Nephron (organoid): Measurements from ENCODE around the gene ZNF330.

Experiments
- H3K27ac Mint-ChIP-seq, 3 experiments: 2 replicates each; pipeline ENCODE4 v1.8.0; 2020; ENCODE audit warnings: mixed read lengths in 3 of 3, mild to moderate bottlenecking in 2 of 3, moderate library complexity in 1 of 3
- H3K27me3 Mint-ChIP-seq: 2 replicates; pipeline ENCODE4 v1.8.0; 2021; ENCODE audit warnings: low read depth, mild to moderate bottlenecking, moderate library complexity, mixed read lengths
- H3K36me3 Mint-ChIP-seq: 2 replicates; pipeline ENCODE4 v1.8.0; 2020; ENCODE audit warnings: low read depth, mixed read lengths
- H3K4me1 Mint-ChIP-seq: 2 replicates; pipeline ENCODE4 v1.8.0; 2020; ENCODE audit warnings: mixed read lengths
- H3K4me3 Mint-ChIP-seq, 3 experiments: 2 replicates each; pipeline ENCODE4 v1.8.0; 2020; ENCODE audit warnings: mild to moderate bottlenecking in 3 of 3, mixed read lengths in 3 of 3, moderate library complexity in 2 of 3
- H3K9me3 Mint-ChIP-seq: 2 replicates; pipeline ENCODE4 v1.8.0; 2020; ENCODE audit warnings: mixed read lengths
- CTCF ChIP-seq, 3 experiments: fragments of 200-600 bp; sonication (generic); IDR thresholded peaks; one replicate each; pipeline ENCODE4 v1.5.0; 2021; ENCODE audit warnings: antibody characterized with exemption in 3 of 3; ENCODE audit not compliant: unreplicated experiment in 3 of 3

The ZNF330 gene

GRCh38 chr4:141210168-141210567, 10.5 kb upstream of the ZNF330 start:
- no peak overlapping the region for H3K27ac Mint-ChIP-seq
- peaks cover 5% of the 10 kb centered on the region for H3K27me3 Mint-ChIP-seq

GRCh38 chr4:141213550-141213991, 7.1 kb upstream of the ZNF330 start:
- H3K4me1 Mint-ChIP-seq = no peaks in the 10 kb centered on the region
- no peak overlapping the region for H3K4me3 Mint-ChIP-seq
- H3K9me3 Mint-ChIP-seq = no peaks in the 10 kb centered on the region
- TF ChIP-seq CTCF (IDR thresholded peaks at IDR 0.05; ENCODE audit: unreplicated experiment in 3 of 3) = no peak
- H3K27me3 Mint-ChIP-seq = peaks cover 5% of the 10 kb centered on the region
- H3K27ac Mint-ChIP-seq = no peak overlapping the region
- H3K36me3 Mint-ChIP-seq = no peaks in the 10 kb centered on the region

More at GRCh38 chr4:141210168-141210567, 10.5 kb upstream of the ZNF330 start:
- TF ChIP-seq CTCF (IDR thresholded peaks at IDR 0.05; ENCODE audit: unreplicated experiment in 3 of 3) = no peak
- Mint-ChIP-seq H3K4me1 (no peaks in the 10 kb centered on the region), H3K36me3 (no peaks in the 10 kb centered on the region), H3K9me3 (no peaks in the 10 kb centered on the region), H3K4me3 (no peak overlapping the region)

- no peaks in the 10 kb centered on the region for H3K36me3 Mint-ChIP-seq
- no peaks in the 10 kb centered on the region for H3K9me3 Mint-ChIP-seq
- no peak for TF ChIP-seq CTCF (IDR thresholded peaks at IDR 0.05; ENCODE audit: unreplicated experiment in 3 of 3)
- no peak overlapping the region for H3K4me3 Mint-ChIP-seq
- peaks cover 4% of the 10 kb centered on the region for H3K27me3 Mint-ChIP-seq
- no peak overlapping the region for H3K27ac Mint-ChIP-seq
- peaks cover 1% of the 10 kb centered on the region for H3K4me1 Mint-ChIP-seq
These were observed 5.7 kb upstream of the ZNF330 start for GRCh38 chr4:141215030-141215429.

- Mint-ChIP-seq H3K4me3 (no peak overlapping the region), H3K4me1 (peaks cover 5% of the 10 kb centered on the region), H3K9me3 (no peaks in the 10 kb centered on the region), H3K27ac (no peak overlapping the region), H3K36me3 (no peaks in the 10 kb centered on the region), H3K27me3 (peaks cover 7% of the 10 kb centered on the region)
- TF ChIP-seq CTCF (IDR thresholded peaks at IDR 0.05; ENCODE audit: unreplicated experiment in 3 of 3) = no peak
These were observed 4.5 kb upstream of the ZNF330 start for GRCh38 chr4:141216002-141216761.

- peaks cover 27% of the 10 kb centered on the region for H3K4me1 Mint-ChIP-seq
- H3K27me3 Mint-ChIP-seq = peaks cover 7% of the 10 kb centered on the region
These were observed 424 bp upstream of the ZNF330 start for GRCh38 chr4:141220271-141220670.

More at GRCh38 chr4:141220271-141220670, 424 bp upstream of the ZNF330 start:
- H3K36me3 Mint-ChIP-seq = peaks cover 14% of the 10 kb centered on the region
- peak overlapping the region; percentile 45 to 92 (median 86) for H3K27ac Mint-ChIP-seq
- no peaks in the 10 kb centered on the region for H3K9me3 Mint-ChIP-seq
- H3K4me3 Mint-ChIP-seq = peak overlapping the region; percentile 95 to 99 (median 96)
- TF ChIP-seq CTCF (IDR thresholded peaks at IDR 0.05; ENCODE audit: unreplicated experiment in 3 of 3) = no peak
